GM13976 (cell line): ENCODE data around the gene CRAT.
A peak's percentile ranks its signal among the peaks of the same experiment; 100 is the strongest.

Experiments
- DNase-seq: peaks from one replicate; pipeline ENCODE4 v3.0.0; 2012; ENCODE audit warnings: low spot score
- CTCF ChIP-seq: IDR thresholded peaks from 2 replicates; pipeline ENCODE4 v1.5.1; 2012; ENCODE audit warnings: borderline replicate concordance, mild to moderate bottlenecking; ENCODE audit not compliant: insufficient read depth; ENCODE audit errors: extremely low read depth, missing control alignments, control extremely low read depth
- in situ Hi-C: fragments of 300-500 bp; cut with MboI; formaldehyde crosslinking; loops from one replicate; pipeline ENCODE4 v1.12.0; 2022; ENCODE audit warnings: low sequenced_read_pairs, mixed read lengths, inconsistent platforms; ENCODE audit not compliant: unreplicated experiment

The CRAT gene

GRCh38 chr9:129142138-129142935 lies 31.7 kb upstream of the CRAT start:
- no peak for TF ChIP-seq CTCF
- no peak for DNase-seq
- in situ Hi-C loops, result loop anchor here (25.0 kb wide), 1 partner anchor 645 kb away; no protein-coding TSS in a partner anchor

- peak; percentile 76 for DNase-seq
- TF ChIP-seq CTCF, result no peak
- in situ Hi-C loops, result loop anchor here (25.0 kb wide), 1 partner anchor 646 kb away; no protein-coding TSS in a partner anchor
These were observed 30.8 kb upstream of the CRAT start for GRCh38 chr9:129141066-129142041.

GRCh38 chr9:129140397-129141065 lies 29.9 kb upstream of the CRAT start:
- no peak for DNase-seq
- TF ChIP-seq CTCF, result no peak
- in situ Hi-C loops, result loop anchor here (25.0 kb wide), 1 partner anchor 647 kb away; no protein-coding TSS in a partner anchor

- TF ChIP-seq CTCF, result no peak
- DNase-seq, result peak; percentile 93
- in situ Hi-C loops, result loop anchor here (10.0 to 25.0 kb wide), 2 partner anchors 475 to 647 kb away; no protein-coding TSS in a partner anchor
These were observed 29.4 kb upstream of the CRAT start for GRCh38 chr9:129139993-129140396.

GRCh38 chr9:129139233-129139992 lies 28.8 kb upstream of the CRAT start:
- peak; percentile 72 for TF ChIP-seq CTCF
- peak; percentile 86 for DNase-seq
- in situ Hi-C loops, result loop anchor here (10.0 to 25.0 kb wide), 2 partner anchors 475 to 648 kb away; no protein-coding TSS in a partner anchor
